Activated T-cell treated with anti-CD3 and anti-CD28 coated beads, Interleukin-2, amount 50 U/mL, for 72 hours (primary cell): ENCODE measurements around the gene SMNDC1. TPM values are rescaled to one million over a fixed set of nuclear protein-coding genes. Genes with fewer than 3 reads are reported as not detected.
A peak's percentile ranks its signal among the peaks of the same experiment; 100 is the strongest.

Source experiments
- ATAC-seq, 2 donors: fragments of 150-1000 bp; cut with Tn5 transposase; replicated peaks in 1 of 2; 2 replicates each; pipeline ENCODE4 v1.10.0; 2021; ENCODE audit warnings: moderate library complexity in 2 of 2, mild to moderate bottlenecking in 1 of 2
- DNase-seq, 2 donors: peaks; one replicate each; pipeline ENCODE4 v3.0.0; 2021 to 2022; ENCODE audit warnings: mixed read lengths in 1 of 2
- H3K27ac Mint-ChIP-seq: one replicate; pipeline ENCODE4 v1.8.0; 2022; ENCODE audit warnings: mild to moderate bottlenecking, moderate library complexity, mixed read lengths
- H3K27me3 Mint-ChIP-seq: one replicate; pipeline ENCODE4 v1.8.0; 2022; ENCODE audit warnings: low read depth, mixed read lengths
- H3K36me3 Mint-ChIP-seq, 2 donors: one replicate each; pipeline ENCODE4 v1.8.0; 2022; ENCODE audit warnings: mixed read lengths in 2 of 2, mild to moderate bottlenecking in 1 of 2; ENCODE audit not compliant: insufficient read depth in 2 of 2
- H3K4me1 Mint-ChIP-seq: one replicate; pipeline ENCODE4 v1.8.0; 2022; ENCODE audit warnings: low read depth, mixed read lengths
- H3K4me3 Mint-ChIP-seq, 2 donors: one replicate each; pipeline ENCODE4 v1.8.0; 2022; ENCODE audit warnings: mild to moderate bottlenecking in 2 of 2, mixed read lengths in 2 of 2, moderate library complexity in 2 of 2
- H3K9me3 Mint-ChIP-seq, 2 donors: one replicate each; pipeline ENCODE4 v1.8.0; 2022; ENCODE audit warnings: mixed read lengths in 2 of 2
- total RNA-seq, 2 donors: library from RNA; stranded (reverse); gene quantifications; one replicate each; pipeline ENCODE4 v1.2.3, GENCODE V29; 2022

SMNDC1 gene
- total RNA-seq, 2 donors from 2014 or later: 49.2 to 54.6 TPM

GRCh38 chr10:110303681-110304080 is 1.0 kb downstream of the SMNDC1 start:
- Mint-ChIP-seq H3K27me3 (no peaks in the 10 kb centered on the region), H3K27ac (peak overlapping the region; percentile 88), H3K9me3 (no peaks in the 10 kb centered on the region), H3K36me3 (peaks cover 11 to 32% of the 10 kb centered on the region in 2 donors), H3K4me1 (peaks cover 60% of the 10 kb centered on the region), H3K4me3 (peak overlapping the region; percentile 93 to 97)
- DNase-seq (no peak), ATAC-seq (no peak)

GRCh38 chr10:110300486-110300986 is 4.2 kb downstream of the SMNDC1 start:
- ATAC-seq (no peak), DNase-seq (no peak)
- H3K4me1 Mint-ChIP-seq: peaks cover 50% of the 10 kb centered on the region
- H3K36me3 Mint-ChIP-seq: peaks cover 19 to 55% of the 10 kb centered on the region in 2 donors
- no peaks in the 10 kb centered on the region for H3K27me3 Mint-ChIP-seq
- peak overlapping the region; percentile 3 to 77 for H3K4me3 Mint-ChIP-seq
- H3K9me3 Mint-ChIP-seq: no peaks in the 10 kb centered on the region
- peak overlapping the region; percentile 86 for H3K27ac Mint-ChIP-seq

DNA sequence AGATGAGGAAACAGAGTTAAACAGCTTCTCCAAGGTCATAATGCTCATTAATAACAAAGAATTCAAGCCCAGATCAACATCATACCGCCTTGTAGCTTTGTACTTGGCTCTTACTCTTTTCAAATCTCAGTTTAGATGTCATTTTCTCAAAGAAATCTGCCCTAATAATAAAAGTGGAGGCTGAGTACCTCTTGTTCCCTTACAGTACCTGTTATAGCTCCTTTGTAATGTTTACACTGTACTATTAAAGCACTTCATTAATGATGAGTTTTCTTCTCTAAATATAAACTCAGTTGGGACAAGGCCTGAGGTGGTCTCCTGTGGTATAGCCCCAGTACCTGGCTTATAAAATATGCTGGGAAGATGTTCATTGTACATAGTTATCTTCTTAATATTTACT is 7.8 kb downstream of the SMNDC1 start:
- Mint-ChIP-seq H3K27me3 (no peaks in the 10 kb centered on the region), H3K4me3 (no peak overlapping the region), H3K4me1 (peaks cover 20% of the 10 kb centered on the region), H3K9me3 (no peaks in the 10 kb centered on the region), H3K36me3 (peaks cover 14 to 50% of the 10 kb centered on the region in 2 donors), H3K27ac (peak overlapping the region; percentile 82)
- DNase-seq (no peak), ATAC-seq (no peak)

DNA sequence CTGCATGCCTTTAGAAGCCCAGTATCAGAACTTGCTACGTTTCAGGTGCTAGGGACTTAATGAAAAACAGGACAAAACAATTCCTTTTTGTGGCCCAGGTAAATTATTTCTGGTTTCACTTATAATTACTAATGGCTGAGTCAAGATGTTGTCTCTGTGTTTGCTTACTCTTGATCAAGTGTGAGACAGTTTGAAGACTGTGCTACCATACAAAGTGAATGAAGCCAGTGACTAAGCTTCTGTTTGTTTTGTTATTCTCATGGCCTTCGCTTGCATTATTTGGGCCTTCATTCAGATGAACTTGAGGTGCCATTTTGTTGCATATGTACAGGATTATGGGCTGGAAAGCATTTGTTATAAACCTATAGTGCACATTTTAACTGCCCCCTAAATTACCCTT is 17.9 kb downstream of the SMNDC1 start:
- no peaks in the 10 kb centered on the region for H3K4me1 Mint-ChIP-seq
- no peaks in the 10 kb centered on the region for H3K36me3 Mint-ChIP-seq
- no peak overlapping the region for H3K27ac Mint-ChIP-seq

DNA sequence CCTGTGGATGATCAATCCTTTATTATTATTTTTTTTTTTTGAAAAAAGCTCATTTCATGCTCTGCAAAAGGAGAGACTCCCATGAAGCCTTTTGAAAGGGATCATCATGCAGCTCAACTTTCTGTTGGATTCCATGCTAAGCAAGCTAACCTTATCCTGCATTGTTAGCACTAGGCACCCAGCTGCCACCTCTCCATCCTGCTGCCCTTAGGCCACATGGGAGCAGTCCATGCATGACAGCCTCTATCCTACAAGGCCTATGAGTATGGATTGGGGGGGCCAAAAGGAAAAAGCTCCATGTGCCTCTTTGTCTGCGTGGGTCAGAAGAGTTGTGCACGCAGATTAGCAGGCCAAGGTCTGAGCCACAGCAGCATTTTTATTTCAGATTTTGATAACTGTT is 19.2 kb downstream of the SMNDC1 start:
- Mint-ChIP-seq H3K9me3 (no peaks in the 10 kb centered on the region), H3K27me3 (no peaks in the 10 kb centered on the region), H3K4me3 (no peak overlapping the region), H3K4me1 (no peaks in the 10 kb centered on the region), H3K27ac (no peak overlapping the region), H3K36me3 (no peaks in the 10 kb centered on the region)
- ATAC-seq: no peak
- DNase-seq: no peak

More for the DNA sequence above, 17.9 kb downstream of the SMNDC1 start:
- ATAC-seq: no peak
- H3K4me3 Mint-ChIP-seq: no peak overlapping the region
- no peaks in the 10 kb centered on the region for H3K27me3 Mint-ChIP-seq
- no peak for DNase-seq
- no peaks in the 10 kb centered on the region for H3K9me3 Mint-ChIP-seq

DNA sequence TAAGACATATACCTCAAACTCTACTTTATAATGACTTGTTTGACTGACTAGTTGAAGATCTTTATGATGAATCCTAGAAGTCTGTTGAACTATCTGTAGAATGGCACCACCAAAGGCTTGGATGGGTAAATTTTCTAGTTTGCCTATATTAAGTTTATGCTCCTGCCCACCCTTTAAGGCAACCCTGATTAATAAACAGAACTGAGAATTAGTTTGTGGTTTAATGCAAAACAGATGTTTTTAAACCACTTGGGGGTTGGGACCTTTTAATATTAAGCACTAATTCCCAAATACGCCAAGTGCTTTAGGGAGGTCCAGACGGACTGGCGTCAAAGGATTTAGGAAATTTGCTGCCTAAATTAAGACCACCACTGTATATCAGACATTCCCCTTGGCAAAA is 20.5 kb downstream of the SMNDC1 start:
- no peaks in the 10 kb centered on the region for H3K27me3 Mint-ChIP-seq
- H3K9me3 Mint-ChIP-seq: no peaks in the 10 kb centered on the region
- DNase-seq (no peak), ATAC-seq (no peak)
- H3K4me3 Mint-ChIP-seq: no peak overlapping the region
- no peaks in the 10 kb centered on the region for H3K36me3 Mint-ChIP-seq
- H3K27ac Mint-ChIP-seq: no peak overlapping the region
- H3K4me1 Mint-ChIP-seq: peaks cover 2% of the 10 kb centered on the region

DNA sequence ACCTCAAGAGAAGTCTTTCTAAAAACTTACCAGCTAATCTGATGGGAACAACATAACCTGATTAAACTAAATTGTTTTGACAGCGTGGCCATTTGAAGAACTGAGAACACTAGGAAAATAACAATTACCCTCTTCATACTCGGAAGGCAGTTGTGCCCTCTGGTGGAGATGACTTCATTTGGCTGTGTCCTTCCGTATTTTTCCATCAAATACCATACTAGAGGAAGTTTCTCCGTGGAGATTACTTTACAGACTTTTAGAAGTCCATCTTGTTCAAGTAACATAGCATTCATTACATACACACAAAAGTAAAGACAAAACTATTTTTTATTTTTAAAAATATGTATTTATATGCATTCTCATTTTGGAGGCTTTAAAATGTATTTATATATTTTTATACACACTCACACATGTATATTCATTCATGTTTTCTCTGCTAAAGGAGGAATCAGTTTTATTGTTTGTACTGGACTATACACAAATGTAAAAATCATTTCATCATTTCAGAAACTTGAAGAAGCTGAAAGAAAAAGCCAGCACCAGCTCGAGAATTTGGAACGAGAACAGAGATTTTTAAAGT is 25.2 kb downstream of the SMNDC1 start:
- DNase-seq: peak; percentile 29 to 32
- Mint-ChIP-seq H3K9me3 (no peaks in the 10 kb centered on the region), H3K27me3 (no peaks in the 10 kb centered on the region), H3K36me3 (no peaks in the 10 kb centered on the region), H3K4me1 (peaks cover 13% of the 10 kb centered on the region), H3K4me3 (peak overlapping the region in 1 of 2 donors; percentile 4), H3K27ac (no peak overlapping the region)
- ATAC-seq: no peak

- Mint-ChIP-seq H3K4me3 (peak overlapping the region in 1 of 2 donors; percentile 4), H3K27ac (no peak overlapping the region), H3K9me3 (no peaks in the 10 kb centered on the region), H3K4me1 (peaks cover 20% of the 10 kb centered on the region), H3K27me3 (no peaks in the 10 kb centered on the region), H3K36me3 (no peaks in the 10 kb centered on the region)
- no peak for ATAC-seq
- DNase-seq: no peak
Measured at GRCh38 chr10:110278562-110279406, 25.9 kb downstream of the SMNDC1 start.

GRCh38 chr10:110277591-110277990 is 27.1 kb downstream of the SMNDC1 start:
- Mint-ChIP-seq H3K4me1 (peaks cover 29% of the 10 kb centered on the region), H3K27me3 (no peaks in the 10 kb centered on the region), H3K9me3 (no peaks in the 10 kb centered on the region), H3K4me3 (no peak overlapping the region), H3K27ac (no peak overlapping the region), H3K36me3 (no peaks in the 10 kb centered on the region)
- DNase-seq: no peak
- no peak for ATAC-seq

GRCh38 chr10:110276603-110277002 is 28.1 kb downstream of the SMNDC1 start:
- Mint-ChIP-seq H3K4me1 (peaks cover 29% of the 10 kb centered on the region), H3K36me3 (no peaks in the 10 kb centered on the region), H3K9me3 (no peaks in the 10 kb centered on the region), H3K27me3 (peaks cover 6% of the 10 kb centered on the region), H3K27ac (no peak overlapping the region), H3K4me3 (no peak overlapping the region)
- DNase-seq (no peak), ATAC-seq (no peak)

GRCh38 chr10:110275128-110275729 is 29.5 kb downstream of the SMNDC1 start:
- ATAC-seq (no peak), DNase-seq (no peak)
- peaks cover 11% of the 10 kb centered on the region for H3K27me3 Mint-ChIP-seq
- H3K27ac Mint-ChIP-seq: no peak overlapping the region
- H3K9me3 Mint-ChIP-seq: no peaks in the 10 kb centered on the region
- no peaks in the 10 kb centered on the region for H3K36me3 Mint-ChIP-seq
- peaks cover 29% of the 10 kb centered on the region for H3K4me1 Mint-ChIP-seq
- no peak overlapping the region for H3K4me3 Mint-ChIP-seq

DNA sequence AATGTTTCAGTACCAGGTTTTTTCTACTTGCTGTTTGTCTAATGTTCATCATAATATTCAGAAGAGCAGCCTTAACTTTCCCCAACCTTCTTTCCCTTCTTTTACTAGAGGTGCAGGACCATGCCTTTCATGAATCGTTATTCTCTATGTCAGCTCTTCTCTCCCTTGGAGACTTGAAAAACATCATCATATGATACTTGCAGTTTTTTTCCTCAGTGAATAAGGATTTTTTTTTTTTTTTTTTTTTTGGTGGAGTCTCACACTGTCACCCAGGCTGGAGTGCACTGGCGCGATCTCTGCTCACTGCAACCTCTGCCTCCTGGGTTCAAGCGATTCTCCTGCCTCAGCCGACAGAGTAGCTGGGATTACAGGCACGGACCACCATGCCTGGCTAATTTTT is 30.1 kb downstream of the SMNDC1 start:
- H3K4me3 Mint-ChIP-seq: no peak overlapping the region
- DNase-seq (no peak), ATAC-seq (no peak)
- no peaks in the 10 kb centered on the region for H3K9me3 Mint-ChIP-seq
- H3K27ac Mint-ChIP-seq: no peak overlapping the region
- peaks cover 11% of the 10 kb centered on the region for H3K27me3 Mint-ChIP-seq
- peaks cover 34% of the 10 kb centered on the region for H3K4me1 Mint-ChIP-seq
- H3K36me3 Mint-ChIP-seq: no peaks in the 10 kb centered on the region

- H3K27me3 Mint-ChIP-seq: peaks cover 11% of the 10 kb centered on the region
- H3K27ac Mint-ChIP-seq: no peak overlapping the region
- H3K9me3 Mint-ChIP-seq: no peaks in the 10 kb centered on the region
- H3K4me3 Mint-ChIP-seq: no peak overlapping the region
- DNase-seq: no peak
- H3K4me1 Mint-ChIP-seq: peaks cover 35% of the 10 kb centered on the region
- no peak for ATAC-seq
- H3K36me3 Mint-ChIP-seq: no peaks in the 10 kb centered on the region
Measured at GRCh38 chr10:110274072-110274627, 30.6 kb downstream of the SMNDC1 start.
